ENCODE results near the gene MACROD2.

Gene MACROD2

DNA sequence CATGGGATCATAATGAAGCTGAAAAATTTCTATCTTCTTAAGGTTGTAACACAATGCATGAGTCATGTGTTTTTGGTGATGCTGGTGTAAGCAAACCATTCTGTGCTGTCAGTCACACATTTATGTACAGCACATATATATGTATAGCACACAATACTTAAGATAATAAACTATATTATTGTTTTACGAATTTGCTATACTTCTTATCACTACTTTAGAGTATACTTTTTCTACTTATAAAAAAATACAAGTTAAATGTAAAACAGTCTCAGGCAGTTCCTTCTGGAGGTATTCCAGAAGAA, 1262.2 kb downstream of the MACROD2 start:
- Histone ChIP-seq H3K36me3 (ENCODE audit: insufficient read depth, low read length) (no peaks in the 10 kb centered on the region), H3K9me3 (ENCODE audit: low read length) (peaks cover 5% of the 10 kb centered on the region), H2AFZ (ENCODE audit: low read depth, low read length) (no peak overlapping the region), H3K4me3 (ENCODE audit: low read length) (no peak overlapping the region), H3K4me1 (ENCODE audit: insufficient read depth, low read length) (no peaks in the 10 kb centered on the region), H3K27me3 (ENCODE audit: insufficient read depth, low read length) (no peaks in the 10 kb centered on the region)

DNA sequence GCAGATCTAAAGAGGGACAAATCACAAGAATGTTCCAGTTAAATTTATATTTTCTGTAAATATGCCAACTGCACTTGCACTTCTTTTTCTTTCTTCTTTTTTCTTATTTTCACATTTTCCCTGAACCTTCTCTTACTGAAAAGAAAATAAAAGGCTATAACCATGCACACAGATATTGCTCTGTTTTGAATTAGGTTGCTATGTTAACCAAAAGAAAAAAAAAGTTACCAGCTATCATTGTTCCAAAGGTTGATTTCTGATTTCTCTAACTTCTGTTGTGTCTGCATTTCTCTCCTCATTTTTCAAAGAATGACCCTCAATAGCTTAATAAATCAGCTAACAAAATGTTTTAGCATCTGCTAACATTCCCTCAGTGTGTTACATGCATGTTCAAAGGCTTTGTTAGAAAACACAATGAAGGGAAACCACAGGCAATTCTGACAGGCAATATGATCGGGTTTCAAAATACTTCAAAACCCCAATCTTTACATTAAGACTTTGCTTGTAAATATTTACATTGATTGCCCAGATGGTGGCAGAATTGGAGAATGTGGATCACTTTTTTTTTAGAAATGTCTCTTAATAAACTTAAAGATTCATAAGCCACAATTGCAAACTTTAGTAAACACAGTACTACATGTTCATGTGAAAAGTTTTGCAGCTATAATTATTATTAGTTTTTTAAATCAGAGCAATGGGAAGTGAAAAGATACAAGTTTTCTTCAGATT, 1270.4 kb downstream of the MACROD2 start:
- H3K9me3 ChIP-seq (ENCODE audit: low read length): no peaks in the 10 kb centered on the region
- peaks cover 7% of the 10 kb centered on the region for H3K4me1 ChIP-seq (ENCODE audit: insufficient read depth, low read length)
- no peaks in the 10 kb centered on the region for H3K27me3 ChIP-seq (ENCODE audit: insufficient read depth, low read length)
- no peak overlapping the region for H2AFZ ChIP-seq (ENCODE audit: low read depth, low read length)
- no peaks in the 10 kb centered on the region for H3K36me3 ChIP-seq (ENCODE audit: insufficient read depth, low read length)
- H3K4me3 ChIP-seq (ENCODE audit: low read length): no peak overlapping the region

DNA sequence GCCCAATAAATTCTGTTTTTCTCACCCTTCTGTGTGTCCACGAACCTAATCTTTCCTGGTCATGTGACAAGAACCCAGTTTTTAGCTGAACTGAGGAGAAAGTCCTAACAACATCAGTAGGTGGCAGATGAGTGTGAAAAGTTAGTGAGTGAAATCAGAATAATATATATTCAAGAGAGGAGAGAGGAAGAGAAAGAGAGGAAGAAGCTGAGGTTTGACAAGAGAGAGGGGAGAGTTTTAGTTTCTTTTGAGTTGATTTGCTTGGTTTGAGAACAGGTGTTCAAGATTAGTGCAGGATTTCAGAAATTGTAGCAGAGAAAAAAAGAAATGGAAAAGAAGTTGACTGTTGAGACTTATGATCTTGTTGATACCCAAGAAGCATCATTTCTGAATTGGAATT, 1272.6 kb downstream of the MACROD2 start:
- Histone ChIP-seq H2AFZ (ENCODE audit: low read depth, low read length) (no peak overlapping the region), H3K9me3 (ENCODE audit: low read length) (no peaks in the 10 kb centered on the region), H3K27me3 (ENCODE audit: insufficient read depth, low read length) (no peaks in the 10 kb centered on the region), H3K36me3 (ENCODE audit: insufficient read depth, low read length) (no peaks in the 10 kb centered on the region), H3K4me1 (ENCODE audit: insufficient read depth, low read length) (peaks cover 7% of the 10 kb centered on the region), H3K4me3 (ENCODE audit: low read length) (no peak overlapping the region)

DNA sequence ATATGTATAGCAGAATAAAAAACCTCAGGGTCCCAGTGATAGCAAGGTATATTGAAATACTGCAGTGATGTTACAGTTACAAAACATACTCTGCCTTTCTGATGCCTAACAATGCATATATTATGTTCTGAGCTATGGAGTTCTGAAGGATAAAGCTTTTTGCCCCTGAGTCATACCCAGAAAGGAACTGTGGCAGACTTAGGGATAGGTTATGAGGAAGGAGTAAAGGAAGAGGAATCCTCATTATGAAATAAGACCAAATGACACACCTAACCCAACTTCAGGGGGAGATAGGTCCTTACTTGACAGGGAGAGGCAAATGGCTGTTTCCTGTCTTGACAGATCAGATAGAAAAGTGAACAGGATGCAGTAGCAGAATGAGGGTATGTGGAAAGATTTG, 1282.7 kb downstream of the MACROD2 start:
- Histone ChIP-seq H3K36me3 (ENCODE audit: insufficient read depth, low read length) (no peaks in the 10 kb centered on the region), H3K4me1 (ENCODE audit: insufficient read depth, low read length) (no peaks in the 10 kb centered on the region), H3K4me3 (ENCODE audit: low read length) (no peak overlapping the region), H2AFZ (ENCODE audit: low read depth, low read length) (no peak overlapping the region), H3K27me3 (ENCODE audit: insufficient read depth, low read length) (no peaks in the 10 kb centered on the region), H3K9me3 (ENCODE audit: low read length) (no peaks in the 10 kb centered on the region)

DNA sequence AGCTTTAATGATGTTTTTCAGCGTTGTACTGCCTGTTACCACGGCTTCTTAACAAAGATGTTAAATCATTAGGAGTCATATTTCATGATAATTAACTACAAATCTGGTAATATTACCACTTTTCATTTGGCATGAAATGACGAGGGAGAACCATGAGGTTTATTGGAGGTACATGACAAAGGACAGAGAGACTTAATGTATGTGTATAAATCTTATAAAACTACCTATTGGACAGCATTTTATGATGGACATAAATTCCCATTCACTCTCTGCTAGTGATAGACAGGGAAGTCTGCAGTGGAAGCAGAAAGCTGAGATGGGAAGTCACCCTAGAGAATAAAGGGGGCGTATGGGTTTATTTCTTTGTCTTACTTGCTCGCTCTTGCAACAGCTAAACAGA, 1292.0 kb downstream of the MACROD2 start:
- H3K36me3 ChIP-seq (ENCODE audit: insufficient read depth, low read length): no peaks in the 10 kb centered on the region
- no peak overlapping the region for H3K4me3 ChIP-seq (ENCODE audit: low read length)
- H3K27me3 ChIP-seq (ENCODE audit: insufficient read depth, low read length): no peaks in the 10 kb centered on the region
- H3K4me1 ChIP-seq (ENCODE audit: insufficient read depth, low read length): peaks cover 16% of the 10 kb centered on the region
- H3K9me3 ChIP-seq (ENCODE audit: low read length): no peaks in the 10 kb centered on the region
- H2AFZ ChIP-seq (ENCODE audit: low read depth, low read length): no peak overlapping the region

DNA sequence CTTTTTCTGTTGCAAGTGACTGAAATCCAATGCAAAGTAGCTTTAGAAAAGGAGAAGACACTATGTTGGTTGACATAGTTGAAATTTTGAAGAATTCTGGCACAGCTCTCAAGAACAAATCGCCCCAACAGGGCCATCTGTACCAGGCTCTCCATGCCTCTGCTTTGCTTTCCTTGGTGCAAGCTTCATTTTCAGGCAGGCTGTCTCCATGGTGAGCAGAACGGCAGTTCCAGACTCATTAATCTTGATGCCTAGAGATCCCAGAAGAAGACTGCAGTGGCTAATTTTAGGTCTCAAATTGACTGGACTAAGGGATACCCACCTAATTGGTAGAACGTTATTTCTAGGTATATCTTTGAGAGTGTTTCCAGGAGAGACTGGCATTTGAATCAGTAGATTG, 1292.8 kb downstream of the MACROD2 start:
- Histone ChIP-seq H3K9me3 (ENCODE audit: low read length) (no peaks in the 10 kb centered on the region), H3K27me3 (ENCODE audit: insufficient read depth, low read length) (no peaks in the 10 kb centered on the region), H3K36me3 (ENCODE audit: insufficient read depth, low read length) (no peaks in the 10 kb centered on the region), H3K4me3 (ENCODE audit: low read length) (no peak overlapping the region), H3K4me1 (ENCODE audit: insufficient read depth, low read length) (peaks cover 16% of the 10 kb centered on the region), H2AFZ (ENCODE audit: low read depth, low read length) (no peak overlapping the region)

DNA sequence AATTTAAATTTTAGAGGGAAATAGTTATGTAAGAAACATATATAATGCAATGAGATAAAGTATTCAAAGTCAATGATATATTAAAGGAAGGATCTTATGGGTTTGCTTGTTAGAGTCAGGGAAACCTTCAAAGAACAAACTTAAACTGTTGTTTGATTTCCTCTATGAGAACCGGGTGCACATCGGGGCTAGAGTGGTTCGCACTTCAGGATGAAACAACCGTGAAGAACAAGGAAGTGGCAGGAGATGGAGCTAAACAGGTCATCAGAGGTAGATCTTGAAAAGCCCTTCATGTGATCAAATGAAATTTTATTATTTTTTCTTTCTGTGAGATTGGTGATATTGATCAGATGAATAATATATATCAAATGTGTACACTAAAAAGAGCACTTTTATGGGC, 1294.0 kb downstream of the MACROD2 start:
- Histone ChIP-seq H3K4me1 (ENCODE audit: insufficient read depth, low read length) (peaks cover 16% of the 10 kb centered on the region), H3K27me3 (ENCODE audit: insufficient read depth, low read length) (no peaks in the 10 kb centered on the region), H3K9me3 (ENCODE audit: low read length) (no peaks in the 10 kb centered on the region), H3K4me3 (ENCODE audit: low read length) (no peak overlapping the region), H2AFZ (ENCODE audit: low read depth, low read length) (no peak overlapping the region), H3K36me3 (ENCODE audit: insufficient read depth, low read length) (no peaks in the 10 kb centered on the region)

DNA sequence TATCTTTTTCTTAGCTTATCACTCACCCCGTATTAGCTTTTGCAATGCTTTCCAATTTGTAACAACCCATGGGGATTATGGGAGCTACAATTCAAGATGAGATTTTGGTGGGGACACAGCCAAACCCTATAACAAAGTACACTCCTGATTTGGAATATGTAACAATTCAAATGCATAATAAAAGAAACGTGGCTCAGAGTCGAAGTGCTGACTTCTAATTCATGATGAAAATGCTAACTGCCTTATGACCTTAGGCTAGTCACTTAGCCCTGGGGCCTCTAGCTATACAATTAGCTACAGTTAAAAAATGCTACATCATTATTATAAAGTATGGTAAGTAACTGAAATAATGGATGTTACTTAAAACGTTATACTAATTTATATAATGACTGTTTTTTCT, 1297.1 kb downstream of the MACROD2 start:
- Histone ChIP-seq H3K9me3 (ENCODE audit: low read length) (no peaks in the 10 kb centered on the region), H3K27me3 (ENCODE audit: insufficient read depth, low read length) (no peaks in the 10 kb centered on the region), H3K36me3 (ENCODE audit: insufficient read depth, low read length) (no peaks in the 10 kb centered on the region), H3K4me3 (ENCODE audit: low read length) (no peak overlapping the region), H3K4me1 (ENCODE audit: insufficient read depth, low read length) (peaks cover 16% of the 10 kb centered on the region), H2AFZ (ENCODE audit: low read depth, low read length) (no peak overlapping the region)

DNA sequence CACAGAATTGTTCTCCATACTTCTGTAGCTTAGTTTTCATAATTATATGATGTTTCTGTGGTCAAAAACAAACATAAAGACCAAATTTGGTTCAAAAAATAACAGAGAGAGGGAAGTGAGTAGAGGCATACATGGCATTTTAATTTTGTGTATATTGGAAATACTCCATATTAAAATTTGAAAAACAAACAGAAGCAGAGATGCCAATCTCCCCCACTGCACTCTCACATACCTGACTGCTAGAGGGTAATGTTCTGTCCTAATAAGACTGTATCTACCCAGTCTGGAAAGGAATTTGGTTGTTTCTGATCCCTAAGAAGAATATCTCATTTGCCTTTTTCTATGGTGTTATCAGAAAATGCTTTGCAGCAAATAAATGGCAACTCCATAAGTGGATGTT, 1301.1 kb downstream of the MACROD2 start:
- Histone ChIP-seq H3K27me3 (ENCODE audit: insufficient read depth, low read length) (no peaks in the 10 kb centered on the region), H3K4me3 (ENCODE audit: low read length) (no peak overlapping the region), H3K4me1 (ENCODE audit: insufficient read depth, low read length) (no peaks in the 10 kb centered on the region), H3K9me3 (ENCODE audit: low read length) (no peaks in the 10 kb centered on the region), H2AFZ (ENCODE audit: low read depth, low read length) (no peak overlapping the region), H3K36me3 (ENCODE audit: insufficient read depth, low read length) (no peaks in the 10 kb centered on the region)

DNA sequence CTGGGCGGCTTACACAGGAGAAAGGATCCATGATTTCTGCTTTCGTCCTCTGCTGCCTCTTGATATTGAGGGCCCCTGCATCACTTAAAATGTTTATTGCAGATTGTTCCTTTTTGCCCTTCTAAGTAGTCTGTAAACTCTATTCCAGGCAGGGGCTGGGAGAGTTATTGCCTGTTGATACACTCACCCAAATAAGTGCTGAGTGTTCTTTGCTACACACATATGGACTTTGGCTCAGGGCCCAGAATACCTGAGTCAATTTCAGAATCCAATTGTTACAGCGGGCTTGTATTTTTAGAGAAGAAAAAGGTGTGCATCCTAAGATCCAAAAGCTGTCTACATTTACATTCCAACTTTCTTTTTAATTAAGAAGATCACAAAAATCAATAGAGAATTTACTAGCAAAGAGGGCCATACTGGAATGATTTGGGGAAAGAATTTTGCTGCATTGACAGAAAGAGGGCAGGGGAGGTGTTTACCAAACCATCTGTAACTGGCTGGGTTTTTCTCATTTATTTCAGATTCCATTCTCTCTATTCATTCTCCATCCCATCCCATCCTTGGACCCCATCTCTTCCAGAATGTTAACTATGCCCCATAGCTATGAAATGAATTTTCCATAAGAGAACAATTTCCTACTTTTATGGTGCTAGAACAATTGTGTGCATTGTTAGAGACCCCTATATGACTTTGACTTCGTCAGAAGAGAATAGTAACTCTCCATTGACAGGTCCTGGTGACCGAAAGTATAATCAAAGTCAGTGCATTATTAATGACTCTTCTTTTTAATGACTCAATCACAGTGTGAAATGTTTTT, 1302.0 kb downstream of the MACROD2 start:
- Histone ChIP-seq H3K9me3 (ENCODE audit: low read length) (no peaks in the 10 kb centered on the region), H3K4me1 (ENCODE audit: insufficient read depth, low read length) (no peaks in the 10 kb centered on the region), H3K4me3 (ENCODE audit: low read length) (no peak overlapping the region), H2AFZ (ENCODE audit: low read depth, low read length) (no peak overlapping the region), H3K27me3 (ENCODE audit: insufficient read depth, low read length) (no peaks in the 10 kb centered on the region), H3K36me3 (ENCODE audit: insufficient read depth, low read length) (no peaks in the 10 kb centered on the region)

DNA sequence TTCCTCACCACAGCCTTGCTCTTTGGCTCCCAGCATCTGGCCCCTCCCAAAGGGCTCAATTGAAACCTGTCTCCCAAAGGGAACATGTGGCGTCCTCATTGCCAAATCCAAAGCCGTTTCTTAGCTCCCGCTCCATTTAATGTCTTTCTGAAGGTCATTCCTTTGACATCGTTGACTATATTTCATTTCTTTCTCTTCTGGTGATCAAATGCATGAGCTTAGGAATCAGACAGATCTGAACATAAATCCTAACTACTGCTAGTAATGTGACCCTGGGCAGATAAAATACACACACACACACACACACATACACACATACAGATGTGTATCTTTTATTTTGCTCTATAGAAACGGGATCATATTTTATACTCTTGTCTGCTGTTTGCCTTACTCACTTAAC, 1306.8 kb downstream of the MACROD2 start:
- Histone ChIP-seq H3K27me3 (ENCODE audit: insufficient read depth, low read length) (no peaks in the 10 kb centered on the region), H3K36me3 (ENCODE audit: insufficient read depth, low read length) (no peaks in the 10 kb centered on the region), H3K4me3 (ENCODE audit: low read length) (no peak overlapping the region), H2AFZ (ENCODE audit: low read depth, low read length) (no peak overlapping the region), H3K9me3 (ENCODE audit: low read length) (no peaks in the 10 kb centered on the region), H3K4me1 (ENCODE audit: insufficient read depth, low read length) (no peaks in the 10 kb centered on the region)

DNA sequence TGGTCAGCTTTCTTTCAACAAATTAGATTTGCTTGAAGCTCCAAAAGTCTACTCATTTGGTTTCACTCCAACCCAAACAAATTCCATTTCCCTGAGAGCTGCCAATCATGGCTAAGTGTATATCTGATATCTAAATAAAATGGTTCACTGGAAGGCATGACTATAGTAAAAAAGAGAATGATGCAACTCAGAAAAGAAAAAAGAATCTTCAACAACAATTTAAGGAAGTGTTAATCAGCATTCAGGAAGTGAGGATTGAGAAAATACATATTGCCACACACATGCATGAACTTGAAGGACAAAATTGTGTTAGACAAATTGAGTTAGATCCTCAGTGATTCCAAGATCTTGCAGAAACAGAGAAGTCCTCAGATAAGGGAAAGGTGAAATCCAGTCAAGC, 1315.0 kb downstream of the MACROD2 start:
- Histone ChIP-seq H2AFZ (ENCODE audit: low read depth, low read length) (no peak overlapping the region), H3K9me3 (ENCODE audit: low read length) (peaks cover 5% of the 10 kb centered on the region), H3K36me3 (ENCODE audit: insufficient read depth, low read length) (no peaks in the 10 kb centered on the region), H3K27me3 (ENCODE audit: insufficient read depth, low read length) (no peaks in the 10 kb centered on the region), H3K4me3 (ENCODE audit: low read length) (no peak overlapping the region), H3K4me1 (ENCODE audit: insufficient read depth, low read length) (no peaks in the 10 kb centered on the region)

DNA sequence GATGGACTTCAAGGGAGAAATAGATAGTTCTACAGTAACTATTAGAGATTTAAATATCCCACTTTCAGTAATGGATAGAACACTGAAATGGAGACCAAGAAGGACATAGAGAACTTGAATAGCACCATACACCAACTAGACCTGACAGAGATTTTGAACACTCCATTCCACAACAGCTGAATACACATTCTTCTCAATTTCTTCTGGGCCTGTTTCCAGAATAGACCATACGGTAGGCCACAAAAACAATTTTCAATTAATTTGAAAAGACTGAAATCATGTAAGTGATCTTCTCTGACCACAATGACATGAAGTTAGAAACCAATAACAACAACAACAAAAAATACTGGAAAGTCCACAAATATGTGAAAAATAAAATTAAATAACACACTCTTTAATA, 1321.2 kb downstream of the MACROD2 start:
- Histone ChIP-seq H3K36me3 (ENCODE audit: insufficient read depth, low read length) (no peaks in the 10 kb centered on the region), H3K4me1 (ENCODE audit: insufficient read depth, low read length) (no peaks in the 10 kb centered on the region), H3K27me3 (ENCODE audit: insufficient read depth, low read length) (no peaks in the 10 kb centered on the region), H2AFZ (ENCODE audit: low read depth, low read length) (no peak overlapping the region), H3K9me3 (ENCODE audit: low read length) (peaks cover 2% of the 10 kb centered on the region), H3K4me3 (ENCODE audit: low read length) (no peak overlapping the region)
